Measurements from ENCODE around the gene ZBTB7C. TPM values are rescaled to one million over a fixed set of nuclear protein-coding genes. Genes with fewer than 3 reads are reported as not detected.

ZBTB7C gene
- total RNA-seq, 4 donors from 2014 or later = 38.2 to 92.3 (median 52.4) TPM

GRCh38 chr18:47996091-47996541 lies 413.1 kb downstream of the ZBTB7C start:
- no peak for DNase-seq
- Histone ChIP-seq H3K27me3 (peaks cover 0 to 38% (median 0%) of the 10 kb centered on the region in 4 donors), H3K36me3 (no peaks in the 10 kb centered on the region), H3K4me1 (peaks cover 0 to 6% (median 0%) of the 10 kb centered on the region in 3 donors), H3K27ac (no peak overlapping the region), H3K9me3 (peaks cover 0 to 7% (median 6%) of the 10 kb centered on the region in 3 donors), H3K4me3 (no peak overlapping the region)
- intact Hi-C loops (cut with DNase I) = no loop called here
- TF ChIP-seq, protein P1, sequence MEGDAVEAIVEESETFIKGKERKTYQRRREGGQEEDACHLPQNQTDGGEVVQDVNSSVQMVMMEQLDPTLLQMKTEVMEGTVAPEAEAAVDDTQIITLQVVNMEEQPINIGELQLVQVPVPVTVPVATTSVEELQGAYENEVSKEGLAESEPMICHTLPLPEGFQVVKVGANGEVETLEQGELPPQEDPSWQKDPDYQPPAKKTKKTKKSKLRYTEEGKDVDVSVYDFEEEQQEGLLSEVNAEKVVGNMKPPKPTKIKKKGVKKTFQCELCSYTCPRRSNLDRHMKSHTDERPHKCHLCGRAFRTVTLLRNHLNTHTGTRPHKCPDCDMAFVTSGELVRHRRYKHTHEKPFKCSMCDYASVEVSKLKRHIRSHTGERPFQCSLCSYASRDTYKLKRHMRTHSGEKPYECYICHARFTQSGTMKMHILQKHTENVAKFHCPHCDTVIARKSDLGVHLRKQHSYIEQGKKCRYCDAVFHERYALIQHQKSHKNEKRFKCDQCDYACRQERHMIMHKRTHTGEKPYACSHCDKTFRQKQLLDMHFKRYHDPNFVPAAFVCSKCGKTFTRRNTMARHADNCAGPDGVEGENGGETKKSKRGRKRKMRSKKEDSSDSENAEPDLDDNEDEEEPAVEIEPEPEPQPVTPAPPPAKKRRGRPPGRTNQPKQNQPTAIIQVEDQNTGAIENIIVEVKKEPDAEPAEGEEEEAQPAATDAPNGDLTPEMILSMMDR (IDR thresholded peaks at IDR 0.05) = no peak
- no peak for TF ChIP-seq POLR2A (IDR thresholded peaks at IDR 0.05)
- 23 to 33% methylated on average over 3 of the region's 3 CpGs for WGBS, 2 donors

DNA sequence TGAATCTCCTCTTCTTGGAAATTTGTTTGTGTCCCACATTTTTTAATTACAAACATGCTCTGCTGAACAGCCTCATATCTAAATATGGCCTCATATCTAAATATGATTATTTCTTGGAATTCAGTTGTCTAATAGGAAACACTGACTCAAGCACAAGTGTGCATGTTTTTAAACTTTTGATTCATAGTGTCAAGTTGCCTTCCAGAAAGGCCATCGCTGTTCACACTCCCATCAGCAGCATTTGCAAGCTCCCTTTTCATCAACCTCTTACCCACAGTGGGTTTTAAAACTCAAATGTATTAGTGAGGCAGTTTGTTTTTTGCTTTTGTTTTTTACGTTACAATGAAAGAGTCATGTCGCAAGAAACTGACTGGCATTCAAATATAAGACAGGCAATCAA lies 413.5 kb downstream of the ZBTB7C start:
- peaks cover 0 to 7% (median 6%) of the 10 kb centered on the region in 3 donors for H3K9me3 ChIP-seq
- H3K27ac ChIP-seq = no peak overlapping the region
- 78 to 80% methylated on average over 3 of the region's 3 CpGs for WGBS, 2 donors
- H3K27me3 ChIP-seq = peaks cover 0 to 43% (median 0%) of the 10 kb centered on the region in 4 donors
- no peaks in the 10 kb centered on the region for H3K36me3 ChIP-seq
- no peak for DNase-seq
- intact Hi-C loops (cut with DNase I) = no loop called here
- H3K4me3 ChIP-seq = no peak overlapping the region
- H3K4me1 ChIP-seq = peaks cover 0 to 6% (median 0%) of the 10 kb centered on the region in 3 donors
- TF ChIP-seq, protein P1 (IDR thresholded peaks at IDR 0.05) = no peak
- no peak for TF ChIP-seq POLR2A (IDR thresholded peaks at IDR 0.05)

DNA sequence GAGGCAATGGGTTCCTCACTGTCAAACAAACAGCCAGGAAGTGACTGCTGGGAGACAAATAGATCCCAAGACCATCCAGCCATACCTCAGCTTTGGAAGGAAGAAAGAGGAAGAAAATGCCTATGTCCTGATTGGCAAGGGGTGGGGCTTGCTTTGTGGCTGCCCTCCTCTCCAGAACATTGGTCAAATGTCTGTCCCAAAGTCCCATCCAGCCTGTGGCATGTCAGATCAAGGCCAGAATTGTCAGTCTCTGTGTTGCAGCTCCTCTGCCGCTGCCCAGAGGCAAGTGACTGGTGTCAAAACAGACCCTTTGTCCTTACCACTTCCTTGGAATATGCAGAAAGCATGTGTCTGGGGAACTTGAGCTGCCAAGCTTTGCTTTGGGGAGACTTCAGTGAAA lies 415.8 kb downstream of the ZBTB7C start:
- TF ChIP-seq POLR2A (IDR thresholded peaks at IDR 0.05) = no peak
- TF ChIP-seq, protein P1 (IDR thresholded peaks at IDR 0.05) = no peak
- no peaks in the 10 kb centered on the region for H3K36me3 ChIP-seq
- intact Hi-C loops (cut with DNase I) = no loop called here
- H3K27ac ChIP-seq = no peak overlapping the region
- 80% methylated on average over 1 of the region's 1 CpG; no CpG with 5 or more reads in 1 of the 2 donors for WGBS, 2 donors
- no peak for DNase-seq
- H3K27me3 ChIP-seq = peaks cover 0 to 63% (median 0%) of the 10 kb centered on the region in 4 donors
- H3K4me1 ChIP-seq = peaks cover 0 to 6% (median 0%) of the 10 kb centered on the region in 3 donors
- no peak overlapping the region for H3K4me3 ChIP-seq
- H3K9me3 ChIP-seq = peaks cover 0 to 7% (median 6%) of the 10 kb centered on the region in 3 donors

DNA sequence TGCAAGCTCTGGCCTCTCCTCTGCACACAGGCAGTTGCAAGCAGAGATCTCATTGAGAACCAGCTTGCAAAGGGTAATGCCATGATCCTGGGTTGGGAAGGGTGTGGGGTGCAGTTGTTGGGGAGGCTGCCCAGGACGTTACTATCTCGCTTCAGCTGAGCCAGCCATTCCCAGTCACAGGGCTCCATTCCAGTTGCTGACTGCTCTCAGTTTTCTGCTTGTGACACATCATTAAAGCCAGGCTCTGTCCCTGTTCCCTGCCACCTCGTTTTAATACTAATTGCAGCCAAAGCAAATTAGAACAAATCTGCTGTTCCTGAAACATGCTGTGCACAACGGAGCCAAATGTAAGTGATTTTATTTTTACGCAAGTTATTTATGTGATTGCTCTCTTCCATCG lies 416.2 kb downstream of the ZBTB7C start:
- peaks cover 0 to 68% (median 0%) of the 10 kb centered on the region in 4 donors for H3K27me3 ChIP-seq
- H3K27ac ChIP-seq = no peak overlapping the region
- no peaks in the 10 kb centered on the region for H3K36me3 ChIP-seq
- H3K4me3 ChIP-seq = no peak overlapping the region
- intact Hi-C loops (cut with DNase I) = no loop called here
- TF ChIP-seq, protein P1 (IDR thresholded peaks at IDR 0.05) = no peak
- TF ChIP-seq POLR2A (IDR thresholded peaks at IDR 0.05) = no peak
- DNase-seq = no peak
- peaks cover 0 to 6% (median 0%) of the 10 kb centered on the region in 3 donors for H3K4me1 ChIP-seq
- WGBS, 2 donors = 78 to 79% methylated on average over 6 of the region's 6 CpGs
- peaks cover 0 to 7% (median 6%) of the 10 kb centered on the region in 3 donors for H3K9me3 ChIP-seq

DNA sequence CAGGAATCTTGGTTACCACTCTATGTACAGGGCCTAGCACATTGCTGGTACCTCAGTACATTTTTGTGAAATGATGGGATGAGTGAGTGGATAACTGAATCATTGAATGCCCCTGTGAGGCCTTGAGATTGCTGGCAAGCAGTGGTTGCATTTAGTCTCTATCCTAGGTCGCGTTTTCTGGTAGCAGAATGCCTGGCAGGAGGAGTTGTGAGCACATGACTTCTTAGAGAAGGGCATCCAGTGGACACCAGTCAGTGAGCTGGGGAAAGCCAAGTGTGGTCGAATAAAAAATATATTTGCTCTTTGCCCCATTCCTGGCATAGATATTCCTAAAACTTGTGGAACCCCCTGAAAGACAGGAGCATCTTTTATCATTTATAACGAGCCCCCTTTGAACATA lies 416.9 kb downstream of the ZBTB7C start:
- Histone ChIP-seq H3K4me3 (no peak overlapping the region), H3K4me1 (peaks cover 0 to 11% (median 0%) of the 10 kb centered on the region in 3 donors), H3K27me3 (peaks cover 0 to 64% (median 0%) of the 10 kb centered on the region in 4 donors), H3K9me3 (peaks cover 0 to 3% (median 2%) of the 10 kb centered on the region in 3 donors), H3K36me3 (no peaks in the 10 kb centered on the region), H3K27ac (no peak overlapping the region)
- WGBS, 2 donors = 77 to 83% methylated on average over 4 of the region's 4 CpGs
- DNase-seq = no peak
- TF ChIP-seq POLR2A (IDR thresholded peaks at IDR 0.05) = no peak
- TF ChIP-seq, protein P1 (IDR thresholded peaks at IDR 0.05) = no peak
- intact Hi-C loops (cut with DNase I) = no loop called here

All from esophagus squamous epithelium (tissue), 5 donors.